HG03439 (cell line): ENCODE measurements around the gene LRRN2.

ENCODE experiments used
- ATAC-seq: cut with Tn5 transposase; IDR thresholded peaks from one replicate; pipeline ENCODE4 v1.9.1; 2021; ENCODE audit warnings: mild to moderate bottlenecking, moderate library complexity; ENCODE audit not compliant: unreplicated experiment

Gene LRRN2

GRCh38 chr1:204607910-204608309, 77.6 kb downstream of the LRRN2 start:
- ATAC-seq, result no peak

GRCh38 chr1:204605791-204606190, 79.7 kb downstream of the LRRN2 start:
- no peak for ATAC-seq

GRCh38 chr1:204602871-204603542, 82.5 kb downstream of the LRRN2 start:
- no peak for ATAC-seq

- ATAC-seq, result no peak
Observed at GRCh38 chr1:204602111-204602579, 83.4 kb downstream of the LRRN2 start.

- ATAC-seq, result no peak
Observed at GRCh38 chr1:204600968-204601367, 84.6 kb downstream of the LRRN2 start.

- ATAC-seq, result no peak
Observed at GRCh38 chr1:204600203-204600602, 85.3 kb downstream of the LRRN2 start.

- no peak for ATAC-seq
Observed at GRCh38 chr1:204599596-204599995, 85.9 kb downstream of the LRRN2 start.

GRCh38 chr1:204599098-204599497, 86.4 kb downstream of the LRRN2 start:
- ATAC-seq, result no peak

- no peak for ATAC-seq
Observed at GRCh38 chr1:204598319-204598969, 87.1 kb downstream of the LRRN2 start.

GRCh38 chr1:204592246-204592948, 93.1 kb downstream of the LRRN2 start:
- ATAC-seq, result no peak

GRCh38 chr1:204591473-204592090, 94.0 kb downstream of the LRRN2 start:
- ATAC-seq, result no peak

GRCh38 chr1:204589409-204590038, 96.0 kb downstream of the LRRN2 start:
- no peak for ATAC-seq

- ATAC-seq, result no peak
Observed at GRCh38 chr1:204588826-204589225, 96.7 kb downstream of the LRRN2 start.

GRCh38 chr1:204587621-204588020, 97.9 kb downstream of the LRRN2 start:
- no peak for ATAC-seq

- ATAC-seq, result no peak
Observed at GRCh38 chr1:204584699-204585372, 100.7 kb downstream of the LRRN2 start.

- no peak for ATAC-seq
Observed at GRCh38 chr1:204583909-204584632, 101.5 kb downstream of the LRRN2 start.

- ATAC-seq, result no peak
Observed at GRCh38 chr1:204581759-204582158, 103.8 kb downstream of the LRRN2 start.

- ATAC-seq, result no peak
Observed at GRCh38 chr1:204580862-204581261, 104.7 kb downstream of the LRRN2 start.

- no peak for ATAC-seq
Observed at GRCh38 chr1:204579681-204580080, 105.9 kb downstream of the LRRN2 start.
